Measurements from ENCODE around the gene TRMT1.
A peak's percentile ranks its signal among the peaks of the same experiment; 100 is the strongest.
"Not testable (repeated sequence)": the region's sequence is repeated elsewhere in the genome, so short reads cannot be mapped to it uniquely, and the experiment has no call there.

Gene TRMT1

DNA sequence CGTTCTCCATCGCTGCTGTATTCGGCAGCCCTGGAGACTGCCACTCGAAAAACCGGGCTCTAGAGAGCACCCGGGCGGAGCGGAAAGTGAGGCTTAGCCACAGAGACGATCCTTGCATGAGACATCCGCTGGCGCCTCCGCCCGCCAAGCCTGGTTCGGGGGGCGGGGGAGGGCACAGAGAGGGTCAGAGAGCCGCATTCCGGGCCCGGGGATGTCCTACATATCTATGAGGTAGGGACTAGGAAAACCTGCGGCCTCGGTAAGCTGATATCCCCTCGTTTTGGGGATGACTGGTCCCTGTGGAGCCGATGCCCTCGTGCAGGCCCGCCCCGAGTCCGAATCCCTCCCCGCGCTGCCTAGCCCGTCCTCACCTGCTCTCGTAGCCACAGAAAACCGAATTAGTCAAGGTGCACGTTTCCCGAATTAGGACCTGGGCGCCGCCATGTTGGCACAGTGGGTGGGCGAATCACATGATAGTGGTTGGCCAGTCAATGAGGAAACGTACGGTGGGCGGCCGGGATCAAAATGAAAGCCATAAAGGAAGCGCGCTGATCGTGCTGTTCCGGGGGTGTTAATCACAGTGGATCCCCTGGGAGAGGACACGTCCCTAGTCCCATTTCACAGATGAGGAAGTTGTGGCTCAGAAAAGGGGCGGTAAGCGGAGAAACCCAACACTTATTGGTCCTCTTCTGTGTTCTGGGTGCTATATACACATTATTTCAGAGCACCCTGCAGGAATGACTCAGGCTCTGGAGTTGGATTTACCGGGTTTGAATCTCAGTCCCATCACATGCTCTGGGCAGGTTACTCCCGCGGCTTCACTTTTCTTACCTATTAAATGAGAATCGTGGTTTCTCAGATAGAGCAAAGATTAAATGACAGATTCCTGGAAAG, at the start of gene TRMT1:
TSS of gene TRMT1 (minus strand) at position 459 of the 894 bp plus-strand sequence. CDS start at position 118, 341 bp downstream.
- peak; percentile 83 for DNase-seq

DNA sequence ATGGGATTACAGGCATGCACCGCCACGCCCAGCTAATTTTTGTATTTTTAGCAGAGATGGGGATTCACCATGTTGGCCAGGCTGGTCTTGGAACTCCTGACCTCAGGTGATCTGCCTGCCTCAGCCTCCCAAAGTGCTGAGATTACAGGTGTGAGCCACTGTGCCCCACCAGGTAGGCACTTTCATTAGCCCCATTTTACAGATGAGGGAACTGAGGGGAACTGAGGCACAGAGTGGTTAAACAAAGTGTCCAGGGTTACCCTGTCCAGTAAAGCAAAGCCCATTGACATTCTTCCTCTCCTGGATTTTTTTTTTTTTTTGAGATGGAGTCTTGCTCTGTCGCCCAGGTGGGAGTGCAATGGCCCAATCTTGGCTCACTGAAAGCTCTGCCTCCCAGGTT, 49.6 kb upstream of the TRMT1 start:
- not testable (repeated sequence) for DNase-seq

DNA sequence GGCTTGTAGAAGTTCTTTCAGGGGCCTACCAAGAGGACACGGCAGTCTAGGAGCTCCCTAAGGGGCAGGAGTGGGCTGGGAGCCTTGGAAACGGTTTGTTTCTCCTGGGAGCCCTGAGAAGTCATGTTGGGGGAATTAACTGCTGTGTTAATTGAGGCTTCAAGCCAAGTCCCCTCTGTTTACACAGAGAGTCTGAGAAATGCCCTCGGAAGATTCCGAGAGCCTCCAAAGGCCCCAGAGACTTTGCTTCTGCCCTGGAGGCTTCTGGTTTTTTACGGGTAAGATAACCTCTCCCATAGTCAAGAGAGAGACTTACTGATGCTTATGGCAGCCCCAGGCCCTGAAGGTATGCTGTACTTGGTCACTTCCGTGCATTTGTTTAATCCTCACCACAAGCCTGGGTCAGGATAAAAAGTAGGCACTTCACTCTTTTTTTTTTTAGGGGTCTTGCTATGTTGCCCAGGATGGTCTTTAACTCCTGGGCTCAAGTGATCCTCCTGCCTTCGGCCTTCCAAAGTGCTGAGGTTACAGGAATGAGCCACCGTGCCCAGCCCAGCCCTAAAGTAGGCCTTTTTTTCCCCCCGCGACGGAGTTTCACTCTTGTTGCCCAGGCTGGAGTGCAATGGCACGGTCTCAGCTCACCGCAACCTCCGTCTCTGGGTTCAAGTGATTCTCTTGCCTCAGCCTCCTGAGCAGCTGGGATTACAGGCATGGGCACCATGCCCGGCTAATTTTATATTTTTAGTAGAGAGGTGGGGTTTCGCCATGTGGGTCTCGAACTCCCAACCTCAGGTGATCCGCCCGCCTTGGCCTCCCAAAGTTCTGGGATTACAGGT, 48.8 kb upstream of the TRMT1 start:
- no peak for DNase-seq

DNA sequence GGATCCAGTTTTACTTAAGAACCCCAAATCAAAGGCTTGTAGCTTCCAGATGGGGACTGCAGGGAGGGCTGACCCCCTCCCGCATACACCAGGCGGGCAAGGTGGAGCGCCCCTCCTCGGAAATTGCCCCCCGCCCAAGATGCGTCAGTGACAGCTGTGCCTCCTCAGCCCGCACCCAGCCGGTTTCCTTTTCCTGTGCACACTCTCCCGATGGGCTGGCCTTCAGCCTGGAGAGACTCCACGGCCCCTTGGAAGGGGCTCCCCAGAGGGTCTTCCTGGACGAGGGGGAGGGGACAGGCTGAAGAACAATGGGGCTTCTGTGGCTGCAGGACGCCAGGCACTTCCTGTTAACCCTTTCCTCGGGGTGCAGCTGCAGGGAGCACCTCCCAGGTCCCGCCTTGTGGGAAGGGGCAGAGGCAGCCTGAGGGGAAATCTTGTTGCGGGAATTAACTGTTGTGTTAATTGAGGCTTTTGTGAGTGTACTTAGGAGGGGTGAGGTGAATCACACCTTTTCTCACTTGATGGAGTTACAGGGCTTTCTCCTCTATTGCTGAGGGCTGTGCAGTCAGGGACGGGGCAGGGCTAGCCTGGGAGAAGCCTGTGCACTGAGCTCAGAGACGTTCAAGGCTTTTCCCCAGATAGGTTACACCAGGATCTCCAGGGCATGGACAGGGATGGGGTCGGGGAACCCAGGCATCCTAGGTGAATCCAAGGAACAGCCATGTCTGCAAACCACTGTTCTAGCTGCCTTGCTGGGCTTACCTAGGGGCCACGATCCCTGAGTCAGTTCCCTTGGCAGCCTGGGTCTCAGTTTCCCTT, 48.0 kb upstream of the TRMT1 start:
- peak; percentile 89 for DNase-seq

DNA sequence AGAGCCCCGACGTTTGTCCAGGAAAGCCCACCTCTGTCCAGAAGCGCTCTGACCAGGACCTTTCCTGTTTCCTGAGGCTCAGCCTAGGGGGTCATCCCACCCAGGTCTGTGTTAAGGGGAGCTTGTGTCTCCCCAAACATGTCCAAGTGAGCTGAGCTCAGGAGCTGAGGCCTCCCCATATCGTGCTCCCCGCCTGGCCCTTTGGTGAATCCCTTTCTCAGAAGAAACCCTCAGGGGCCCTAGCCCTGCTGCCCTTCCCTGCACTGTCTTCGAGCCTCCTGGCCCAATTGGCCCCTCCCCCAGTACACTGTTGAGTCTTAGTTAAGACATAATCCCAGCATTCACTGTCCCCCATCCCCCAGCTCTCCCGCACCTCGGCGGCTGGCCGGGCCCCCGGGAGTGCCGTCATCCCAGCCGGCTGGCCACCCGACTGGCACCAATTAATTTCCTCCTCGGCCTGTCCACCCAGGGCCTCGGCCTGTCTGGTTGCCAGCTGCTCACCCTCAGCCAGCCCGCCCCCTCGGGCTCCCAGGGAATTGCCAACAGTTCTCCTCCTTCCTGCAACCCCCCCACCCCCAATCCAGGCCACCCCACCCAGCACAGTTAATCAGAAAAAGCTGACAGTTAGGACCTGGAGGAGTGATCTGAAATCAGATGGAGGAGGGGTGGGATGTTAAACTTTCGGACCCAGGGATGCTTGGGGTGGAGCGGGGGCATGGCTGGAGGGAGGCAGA, 47.2 kb upstream of the TRMT1 start:
- DNase-seq: peak; percentile 47

DNA sequence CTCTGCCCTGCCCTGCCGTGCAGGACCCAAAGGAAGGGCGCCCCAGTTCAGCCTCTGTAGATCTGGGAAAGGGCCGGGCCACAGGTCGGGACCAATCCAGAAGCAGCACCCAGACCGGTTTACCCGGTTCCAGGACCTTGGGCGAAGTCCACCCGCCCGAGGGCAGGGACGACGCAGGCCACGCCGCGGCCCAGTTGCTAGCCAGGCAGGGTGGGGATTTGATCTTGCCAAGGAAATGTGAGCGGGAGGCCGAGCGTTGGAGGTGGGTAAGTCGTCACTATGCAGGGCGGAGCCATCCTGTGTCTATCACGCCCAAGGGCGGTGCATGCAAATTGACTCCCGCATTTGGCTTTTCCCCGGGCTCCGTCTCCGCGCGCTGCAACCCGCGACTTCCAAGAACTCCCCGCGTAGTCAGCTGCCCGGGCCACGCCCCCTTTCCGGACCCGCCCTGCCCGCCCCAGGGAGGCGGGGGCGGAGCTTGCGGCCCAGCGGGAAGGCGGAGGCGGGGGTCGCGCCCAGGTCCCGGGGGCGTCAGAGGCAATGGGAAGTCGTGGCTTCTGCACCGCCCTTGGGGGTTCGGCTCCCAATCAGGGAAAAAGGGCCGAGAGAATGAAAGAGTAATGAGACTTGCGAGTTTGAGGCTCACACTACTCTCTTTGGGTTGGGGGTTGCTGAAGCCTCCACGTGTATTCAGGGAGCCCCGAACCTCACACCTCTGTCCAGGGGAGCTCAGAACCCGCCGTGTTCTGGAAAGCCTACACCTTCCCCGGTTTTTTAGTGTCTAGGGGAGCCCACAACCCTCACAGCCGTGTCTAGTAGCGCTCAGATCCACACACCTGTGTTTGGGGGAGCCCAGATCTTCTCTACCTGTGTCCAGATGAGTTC, 46.4 kb upstream of the TRMT1 start:
- peak; percentile 96 for DNase-seq

DNA sequence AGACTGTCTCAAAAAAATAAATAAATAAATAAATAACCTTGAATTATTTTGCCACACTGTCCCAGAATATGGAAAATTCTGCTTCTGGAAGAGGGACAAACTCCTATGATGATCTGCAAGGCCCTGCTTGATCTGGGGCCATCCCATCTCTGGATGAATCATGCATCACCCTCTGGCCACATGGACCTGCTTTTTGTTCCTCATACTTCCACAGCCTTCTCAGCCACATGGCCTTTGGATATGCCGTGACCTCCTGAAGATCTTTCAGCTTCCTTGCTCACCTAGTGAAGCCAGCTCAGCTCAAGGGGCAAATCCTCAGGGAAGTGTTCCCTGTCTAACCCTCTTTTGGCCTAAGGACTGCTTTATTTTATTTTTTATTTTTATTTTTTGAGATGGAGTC, 44.0 kb upstream of the TRMT1 start:
- no peak for DNase-seq

DNA sequence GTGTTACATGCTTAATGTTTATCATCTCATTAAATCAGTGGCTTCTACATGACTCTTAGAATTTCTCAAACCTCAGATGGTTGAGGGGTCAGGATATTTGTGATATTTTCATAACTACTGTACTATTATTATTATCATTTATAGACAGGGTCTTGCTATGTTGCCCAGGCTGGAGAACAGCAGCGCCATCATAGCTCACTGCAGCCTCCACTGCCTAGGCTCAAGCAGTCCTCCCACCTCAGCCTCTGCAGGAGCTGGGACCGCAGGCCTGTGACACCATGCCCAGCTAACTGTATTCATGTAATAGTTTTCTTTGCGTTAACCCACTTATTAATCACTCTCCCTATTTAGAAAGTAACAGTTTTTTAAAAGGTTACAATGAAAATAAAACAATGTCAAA, 43.2 kb upstream of the TRMT1 start:
- DNase-seq: no peak

DNA sequence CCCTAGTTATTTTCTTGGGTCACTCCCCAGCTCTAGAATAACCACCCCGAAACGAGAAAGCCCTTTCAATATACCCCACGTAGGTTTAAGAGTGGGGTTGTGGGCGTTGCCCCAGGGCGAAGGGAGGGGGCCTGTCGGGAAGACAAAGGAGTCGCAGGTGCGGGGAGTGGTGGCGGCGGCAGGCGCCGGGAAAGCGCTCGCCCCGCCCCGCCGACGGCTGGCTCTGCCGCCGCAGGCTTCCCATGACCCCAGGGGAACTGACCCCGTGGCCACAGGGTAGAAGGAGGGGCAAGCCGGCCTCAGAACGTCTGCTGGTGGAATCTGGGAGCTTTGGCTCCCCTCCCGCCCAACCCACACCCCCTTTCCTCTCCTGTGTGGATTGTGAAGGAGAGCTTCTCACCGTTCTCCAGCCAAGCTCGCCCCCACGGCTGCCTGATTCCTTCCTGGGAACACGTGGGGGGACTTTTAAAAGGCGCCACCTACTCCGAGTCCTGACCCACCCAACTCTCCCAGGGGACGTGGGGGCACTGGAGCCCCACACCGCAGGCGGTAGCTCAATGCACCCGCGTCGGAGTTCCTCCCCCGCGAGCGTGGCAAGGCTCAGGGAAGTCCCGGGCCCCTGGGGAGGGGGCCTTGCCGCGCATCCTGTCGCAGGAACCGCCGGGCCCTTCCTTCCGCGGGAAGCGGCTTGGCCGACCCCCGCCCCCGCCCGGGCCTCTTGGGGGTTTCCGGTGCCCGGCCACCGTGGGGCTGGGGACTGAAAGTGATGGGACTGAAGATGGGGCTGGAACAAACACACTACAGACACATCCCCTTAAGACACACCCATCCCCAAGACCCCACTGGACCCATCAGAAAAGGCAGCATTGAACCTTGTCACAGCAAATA, 39.2 kb upstream of the TRMT1 start:
- peak; percentile 90 for DNase-seq

DNA sequence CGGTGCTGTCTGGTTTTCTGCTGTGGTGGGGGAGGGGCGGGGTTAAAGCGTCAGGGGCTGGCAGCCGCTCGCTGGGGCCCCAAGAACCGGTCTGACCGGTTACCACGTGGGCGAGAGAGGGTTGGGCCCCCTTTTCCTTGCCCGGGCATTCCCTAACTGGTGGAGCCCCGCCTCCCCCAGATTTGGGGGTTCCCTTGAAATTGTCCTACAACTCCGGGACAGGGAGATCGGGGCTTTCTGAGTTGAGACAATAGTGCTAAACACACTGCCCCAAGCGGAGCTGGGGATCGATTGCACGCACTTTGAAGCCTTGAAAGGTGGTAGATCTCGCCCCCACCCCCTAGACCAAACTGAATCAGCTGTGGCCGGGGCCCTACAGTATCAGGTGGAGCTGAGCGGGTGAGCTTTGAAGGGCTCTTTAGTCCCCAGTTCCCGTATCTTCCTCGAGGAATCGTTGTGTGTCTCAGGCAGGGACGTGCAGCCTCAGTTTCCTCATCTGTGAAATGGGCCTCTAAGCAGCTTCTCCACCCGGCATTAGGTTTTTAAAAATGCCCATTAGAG, 38.5 kb upstream of the TRMT1 start:
- DNase-seq: peak; percentile 15

DNA sequence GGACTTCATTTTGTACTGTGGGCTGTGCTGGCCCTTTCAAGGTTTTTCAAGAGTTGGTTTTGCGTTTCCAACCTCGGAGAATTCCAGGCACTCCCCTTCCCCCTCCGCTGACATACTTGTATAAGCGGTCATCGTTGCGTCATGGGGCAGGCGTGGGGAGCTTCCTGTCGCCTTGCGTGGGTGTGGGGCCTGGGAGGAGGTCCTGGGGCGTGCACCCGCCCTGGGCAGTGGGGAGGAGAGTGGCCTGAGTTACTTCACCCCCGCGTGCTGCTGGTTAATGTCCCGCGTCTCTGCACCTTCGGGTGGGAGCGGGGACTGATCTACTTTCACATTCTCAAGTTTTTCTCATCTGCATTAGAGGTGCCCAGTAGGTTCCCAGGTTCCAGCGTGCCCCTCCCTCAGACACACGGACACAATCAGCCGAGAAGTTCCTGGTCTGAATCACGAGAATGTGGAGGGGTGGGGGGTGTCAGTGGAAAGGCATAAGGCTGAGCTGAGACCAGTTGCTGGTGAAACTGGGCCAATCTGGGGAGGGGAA, 37.8 kb upstream of the TRMT1 start:
- peak; percentile 27 for DNase-seq

DNA sequence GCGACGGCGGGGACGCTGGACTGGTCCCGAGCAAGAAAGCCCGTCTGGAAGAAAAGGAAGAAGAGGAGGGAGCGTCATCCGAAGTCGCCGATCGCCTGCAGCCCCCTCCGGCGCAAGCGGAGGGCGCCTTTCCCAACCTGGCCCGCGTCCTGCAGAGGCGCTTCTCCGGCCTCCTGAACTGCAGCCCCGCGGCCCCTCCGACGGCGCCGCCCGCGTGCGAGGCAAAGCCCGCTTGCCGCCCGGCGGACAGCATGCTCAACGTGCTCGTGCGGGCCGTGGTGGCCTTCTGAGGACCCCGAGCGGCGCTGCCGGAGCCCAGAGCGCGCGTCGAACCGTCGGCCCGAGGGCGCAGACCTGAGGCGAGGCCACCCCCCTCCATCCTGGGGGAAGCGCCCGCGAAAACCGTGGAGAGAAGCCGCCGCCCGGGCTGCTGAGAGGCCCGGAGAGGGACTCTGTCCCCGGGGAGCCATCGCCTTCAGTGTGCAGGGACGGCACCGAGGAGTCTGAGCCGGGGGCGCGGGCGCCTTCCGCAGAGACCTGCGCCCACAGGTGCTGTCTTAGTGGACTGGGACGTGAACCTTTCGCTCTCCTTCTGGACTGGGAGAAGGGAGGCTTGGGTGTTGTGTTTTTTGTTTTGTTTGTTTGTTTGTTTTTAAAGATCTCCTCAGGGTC, 37.2 kb upstream of the TRMT1 start:
- no peak for DNase-seq

DNA sequence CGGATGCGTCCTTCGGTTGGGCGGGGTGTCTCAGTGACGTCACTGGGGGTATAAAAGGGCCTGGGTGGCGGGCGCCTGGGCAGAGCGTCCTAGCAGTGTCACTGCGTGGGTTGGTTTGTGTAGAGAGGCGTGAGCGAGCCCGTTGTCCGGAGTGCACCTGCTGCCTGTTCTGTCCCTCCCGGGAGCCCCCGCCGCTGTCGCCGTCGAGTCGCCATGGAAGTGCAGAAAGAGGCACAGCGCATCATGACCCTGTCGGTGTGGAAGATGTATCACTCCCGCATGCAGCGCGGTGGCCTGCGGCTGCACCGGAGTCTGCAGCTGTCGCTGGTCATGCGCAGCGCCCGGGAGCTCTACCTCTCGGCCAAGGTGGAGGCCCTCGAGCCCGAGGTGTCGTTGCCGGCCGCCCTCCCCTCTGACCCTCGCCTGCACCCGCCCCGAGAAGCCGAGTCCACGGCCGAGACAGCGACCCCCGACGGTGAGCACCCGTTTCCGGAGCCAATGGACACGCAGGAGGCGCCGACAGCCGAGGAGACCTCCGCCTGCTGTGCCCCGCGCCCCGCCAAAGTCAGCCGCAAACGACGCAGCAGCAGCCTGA, 36.5 kb upstream of the TRMT1 start:
- DNase-seq: peak; percentile 89

DNA sequence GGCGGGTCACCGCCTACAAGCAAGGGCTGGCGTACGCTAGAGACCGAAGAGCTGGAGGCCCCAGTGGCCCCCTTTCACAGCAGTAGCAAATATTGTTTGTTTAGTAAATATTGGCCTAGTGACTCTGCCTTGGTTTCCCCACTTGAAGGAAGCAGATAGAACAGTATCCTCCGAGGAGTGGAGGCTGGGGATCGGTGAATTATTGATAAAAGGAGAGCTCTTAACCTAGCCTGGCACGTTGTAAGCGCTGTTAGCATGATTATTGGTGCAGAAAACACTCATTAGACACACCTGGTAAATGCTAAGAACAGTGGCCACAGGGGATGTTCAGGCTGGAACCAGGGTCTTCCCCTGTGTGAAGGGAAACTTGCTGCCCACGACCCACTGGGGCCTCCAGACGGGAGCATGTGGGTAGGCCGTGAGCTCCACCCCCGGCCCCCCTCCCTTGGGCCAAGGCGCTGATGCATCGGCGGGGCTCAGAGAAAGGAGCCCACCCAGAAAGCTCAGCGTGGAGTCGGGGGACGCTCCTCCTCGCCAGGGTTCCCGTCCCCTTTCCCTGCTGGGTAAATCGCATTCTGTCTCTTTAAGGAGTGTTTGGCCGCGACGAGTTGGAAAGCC, 35.9 kb upstream of the TRMT1 start:
- no peak for DNase-seq

DNA sequence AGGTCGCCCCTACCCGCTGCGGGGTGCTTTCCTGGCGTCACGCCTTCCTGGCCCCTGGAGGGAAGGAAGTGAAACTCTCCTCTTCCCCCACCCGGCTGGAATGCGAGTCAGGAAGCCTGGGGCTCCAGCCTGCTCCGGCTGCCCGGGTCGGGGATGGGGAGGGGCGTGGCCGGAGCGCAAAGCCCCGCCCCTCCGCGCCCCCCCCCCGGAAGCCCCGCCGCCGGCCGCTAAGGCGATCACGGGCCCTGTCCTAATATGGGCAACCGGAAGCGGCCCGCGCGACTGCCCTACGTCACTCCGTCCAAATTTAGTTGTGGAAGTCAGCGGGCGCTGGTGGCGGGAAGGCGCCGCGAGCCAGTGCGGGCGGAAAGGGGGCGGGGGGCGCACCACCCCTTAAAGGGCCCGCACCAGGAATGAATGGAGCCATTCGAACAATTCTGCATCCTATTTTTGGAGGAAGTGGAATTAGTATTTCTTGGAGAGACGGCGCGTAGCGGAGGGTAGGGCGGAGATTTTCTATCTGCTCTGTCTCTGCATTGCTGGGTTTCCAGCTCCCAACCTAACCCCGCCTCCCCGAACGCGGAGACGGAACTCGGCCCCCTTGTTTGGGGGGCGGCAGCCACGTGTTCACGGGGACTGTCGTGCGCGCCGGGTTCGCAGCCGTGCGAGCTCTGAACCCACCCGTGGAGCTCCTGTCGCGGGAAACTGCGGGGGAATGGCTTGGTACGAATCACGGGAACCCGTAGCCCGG, 35.2 kb upstream of the TRMT1 start:
- peak; percentile 96 for DNase-seq

DNA sequence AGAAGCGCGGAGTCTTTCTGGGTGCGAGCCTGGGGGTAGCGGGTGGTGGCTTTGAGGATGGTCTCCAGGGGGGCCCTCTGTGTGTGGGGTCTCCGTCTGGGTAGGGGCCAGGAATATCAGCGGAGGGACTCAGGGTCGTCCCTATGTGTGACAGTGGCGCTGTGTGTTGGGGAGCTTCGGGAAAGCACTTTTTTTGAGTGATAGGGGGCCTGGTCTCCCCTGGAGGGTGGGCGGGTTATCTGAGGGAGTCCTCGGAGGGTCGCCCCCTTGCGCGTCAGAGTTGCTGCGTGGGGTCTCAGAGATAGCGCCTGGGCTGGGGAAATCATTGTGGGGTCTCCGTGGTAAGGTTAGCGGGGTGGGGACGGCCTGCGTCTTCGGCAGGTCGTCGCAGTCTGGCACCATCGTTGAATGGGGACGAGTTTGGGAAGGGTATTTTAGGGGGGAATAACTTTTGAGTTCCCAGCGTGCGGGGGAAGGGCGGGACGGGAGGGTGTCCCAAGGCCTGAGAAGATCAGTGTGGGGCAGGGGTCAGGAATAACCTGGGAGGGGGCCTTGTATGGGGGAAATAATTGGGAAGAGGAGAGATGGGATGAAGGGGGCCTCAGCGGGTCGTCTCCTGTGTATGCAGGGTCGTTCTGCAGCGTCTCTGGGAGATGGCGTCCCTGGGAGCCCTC, 34.5 kb upstream of the TRMT1 start:
- DNase-seq: no peak
